ENCODE data around the gene CYP39A1.
"Not testable (repeated sequence)": the region's sequence is repeated elsewhere in the genome, so short reads cannot be mapped to it uniquely, and the experiment has no call there.

The CYP39A1 gene

DNA sequence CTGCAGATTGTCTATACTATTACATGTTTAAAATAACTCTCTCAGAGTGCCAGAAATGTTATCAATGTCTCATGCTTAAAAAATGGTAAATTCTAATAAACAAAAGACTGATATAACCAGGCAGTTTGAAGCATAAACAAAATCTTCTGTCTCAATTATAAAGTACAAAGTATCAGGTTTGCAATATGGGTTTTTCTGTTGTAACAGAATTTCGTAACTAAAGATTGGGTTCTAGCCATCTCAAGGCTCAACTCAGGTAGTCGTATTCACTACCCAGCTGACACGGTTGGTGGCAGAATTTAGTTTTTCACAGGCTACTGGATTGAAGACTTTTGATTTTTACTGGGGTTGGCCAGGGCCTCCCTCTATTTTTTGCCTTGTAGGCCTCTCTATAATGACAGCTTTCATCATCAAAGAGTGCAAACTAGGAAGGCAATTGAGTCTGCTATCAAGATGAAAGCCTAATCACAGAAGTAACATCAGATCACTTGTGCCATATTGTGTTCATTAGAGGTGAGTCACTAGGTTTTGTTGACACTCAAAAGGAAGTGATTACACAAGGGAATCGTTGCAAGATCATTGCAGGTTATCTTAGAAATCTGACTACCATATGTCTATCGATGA, 3.6 kb downstream of the CYP39A1 start:
- TF ChIP-seq, protein P1, sequence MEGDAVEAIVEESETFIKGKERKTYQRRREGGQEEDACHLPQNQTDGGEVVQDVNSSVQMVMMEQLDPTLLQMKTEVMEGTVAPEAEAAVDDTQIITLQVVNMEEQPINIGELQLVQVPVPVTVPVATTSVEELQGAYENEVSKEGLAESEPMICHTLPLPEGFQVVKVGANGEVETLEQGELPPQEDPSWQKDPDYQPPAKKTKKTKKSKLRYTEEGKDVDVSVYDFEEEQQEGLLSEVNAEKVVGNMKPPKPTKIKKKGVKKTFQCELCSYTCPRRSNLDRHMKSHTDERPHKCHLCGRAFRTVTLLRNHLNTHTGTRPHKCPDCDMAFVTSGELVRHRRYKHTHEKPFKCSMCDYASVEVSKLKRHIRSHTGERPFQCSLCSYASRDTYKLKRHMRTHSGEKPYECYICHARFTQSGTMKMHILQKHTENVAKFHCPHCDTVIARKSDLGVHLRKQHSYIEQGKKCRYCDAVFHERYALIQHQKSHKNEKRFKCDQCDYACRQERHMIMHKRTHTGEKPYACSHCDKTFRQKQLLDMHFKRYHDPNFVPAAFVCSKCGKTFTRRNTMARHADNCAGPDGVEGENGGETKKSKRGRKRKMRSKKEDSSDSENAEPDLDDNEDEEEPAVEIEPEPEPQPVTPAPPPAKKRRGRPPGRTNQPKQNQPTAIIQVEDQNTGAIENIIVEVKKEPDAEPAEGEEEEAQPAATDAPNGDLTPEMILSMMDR (IDR thresholded peaks at IDR 0.05; ENCODE audit: low read depth, low read length) = no peak
- no peak overlapping the region for H3K4me3 ChIP-seq (ENCODE audit: low read depth, low read length)

DNA sequence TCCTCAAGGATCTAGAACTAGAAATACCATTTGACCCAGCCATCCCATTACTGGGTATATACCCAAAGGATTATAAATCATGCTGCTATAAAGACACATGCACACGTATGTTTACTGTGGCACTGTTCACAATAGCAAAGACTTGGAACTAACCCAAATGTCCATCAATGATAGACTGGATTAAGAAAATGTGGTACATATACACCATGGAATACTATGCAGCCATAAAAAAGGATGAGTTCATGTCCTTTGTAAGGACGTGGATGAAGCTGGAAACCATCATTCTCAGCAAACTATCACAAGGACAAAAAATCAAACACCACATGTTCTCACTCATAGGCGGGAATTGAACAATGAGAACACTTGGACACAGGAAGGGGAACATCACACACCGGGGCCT, 4.5 kb downstream of the CYP39A1 start:
- not testable (repeated sequence) for H3K4me3 ChIP-seq (ENCODE audit: low read depth, low read length)

- H3K4me3 ChIP-seq (ENCODE audit: low read depth, low read length) = no peak overlapping the region
- TF ChIP-seq, protein P1 (IDR thresholded peaks at IDR 0.05; ENCODE audit: low read depth, low read length) = no peak
Observed at GRCh38 chr6:46645265-46645664, 7.4 kb downstream of the CYP39A1 start.

DNA sequence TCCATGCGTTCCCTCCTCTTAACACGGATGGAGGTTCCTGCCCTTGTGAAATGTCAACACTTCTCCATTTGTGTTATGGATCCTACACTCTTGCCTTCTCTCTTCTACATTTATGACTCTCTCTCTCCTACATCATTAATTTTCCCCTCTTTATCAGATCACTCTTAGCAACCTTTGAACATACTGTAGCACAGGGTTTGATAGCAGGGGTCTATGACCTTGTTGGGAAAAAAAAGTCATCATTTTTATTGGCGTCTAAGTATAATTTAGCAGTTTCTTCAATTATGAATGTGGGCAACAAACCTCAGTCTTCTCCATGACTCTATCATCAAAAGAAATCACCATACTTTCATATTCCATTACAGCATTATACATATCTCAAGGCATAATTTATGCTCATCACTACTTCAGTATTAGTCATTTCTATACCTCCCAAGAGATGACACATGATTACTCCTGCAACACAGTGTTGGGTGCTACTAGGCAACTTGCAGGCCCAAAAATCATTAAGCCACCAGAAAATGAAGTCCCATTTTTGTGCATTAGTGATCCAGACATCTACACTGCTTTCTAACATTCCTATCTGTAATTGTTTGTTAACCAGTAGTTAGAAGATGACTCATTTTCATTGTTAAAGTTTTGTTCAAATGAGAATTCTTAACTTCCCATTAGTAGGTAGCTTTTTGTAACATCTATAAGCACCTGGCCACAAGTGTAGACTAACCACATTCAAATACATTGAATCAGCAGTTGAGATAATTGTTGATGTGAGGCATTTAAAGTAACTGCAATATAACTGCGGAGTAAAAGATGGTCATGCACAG, 9.5 kb downstream of the CYP39A1 start:
- no peak overlapping the region for H3K4me3 ChIP-seq (ENCODE audit: low read depth, low read length)
- TF ChIP-seq, protein P1 (IDR thresholded peaks at IDR 0.05; ENCODE audit: low read depth, low read length) = no peak

DNA sequence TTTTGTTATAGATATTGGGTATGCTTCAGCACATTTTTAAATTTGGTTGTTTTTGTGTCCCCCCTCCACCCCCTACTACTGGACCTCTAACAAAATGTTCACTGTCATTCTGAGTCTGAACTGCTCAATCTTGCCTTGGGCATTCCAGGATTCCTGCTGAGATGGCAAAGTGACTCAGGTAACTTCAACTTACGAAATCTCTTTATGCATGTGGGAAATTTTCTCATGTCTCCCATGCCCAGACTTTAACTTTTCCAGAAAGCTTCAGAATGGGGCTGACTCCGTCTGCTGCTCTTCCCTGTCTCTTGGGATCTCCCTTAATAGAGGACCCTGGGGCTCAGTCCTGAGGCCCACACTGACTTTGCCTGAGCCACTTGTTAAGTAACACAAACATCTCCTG, 14.0 kb downstream of the CYP39A1 start:
- no peak overlapping the region for H3K4me3 ChIP-seq (ENCODE audit: low read depth, low read length)
- TF ChIP-seq, protein P1 (IDR thresholded peaks at IDR 0.05; ENCODE audit: low read depth, low read length) = no peak

GRCh38 chr6:46637933-46638332, 14.7 kb downstream of the CYP39A1 start:
- no peak overlapping the region for H3K4me3 ChIP-seq (ENCODE audit: low read depth, low read length)
- TF ChIP-seq, protein P1 (IDR thresholded peaks at IDR 0.05; ENCODE audit: low read depth, low read length) = no peak

DNA sequence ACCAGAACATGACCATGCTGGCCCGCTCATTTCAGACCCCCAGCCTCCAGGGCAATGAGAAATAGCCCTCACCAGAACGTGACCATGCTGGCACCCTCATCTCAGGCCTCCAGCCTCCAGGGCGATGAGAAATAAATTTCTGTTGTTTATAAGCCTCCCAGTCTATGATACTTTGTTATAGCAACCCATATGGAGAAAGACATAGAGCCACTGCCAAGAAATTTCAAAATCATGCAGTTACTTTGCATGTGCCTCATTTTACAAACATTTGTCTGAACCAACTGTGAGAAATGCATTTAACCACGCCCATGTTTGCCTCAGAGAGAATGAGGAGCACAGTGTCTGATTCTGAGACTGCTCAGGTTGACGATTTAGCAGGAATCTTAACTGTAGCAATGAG, 15.5 kb downstream of the CYP39A1 start:
- TF ChIP-seq, protein P1 (IDR thresholded peaks at IDR 0.05; ENCODE audit: low read depth, low read length) = no peak
- H3K4me3 ChIP-seq (ENCODE audit: low read depth, low read length) = no peak overlapping the region

Data from WI38 (cell line).